GM18909 (cell line): ENCODE results near the gene NFATC1.

Experiments
- ATAC-seq: cut with Tn5 transposase; IDR thresholded peaks from one replicate; pipeline ENCODE4 v1.9.1; 2021; ENCODE audit warnings: mild to moderate bottlenecking; ENCODE audit not compliant: unreplicated experiment, poor library complexity

Gene NFATC1

DNA sequence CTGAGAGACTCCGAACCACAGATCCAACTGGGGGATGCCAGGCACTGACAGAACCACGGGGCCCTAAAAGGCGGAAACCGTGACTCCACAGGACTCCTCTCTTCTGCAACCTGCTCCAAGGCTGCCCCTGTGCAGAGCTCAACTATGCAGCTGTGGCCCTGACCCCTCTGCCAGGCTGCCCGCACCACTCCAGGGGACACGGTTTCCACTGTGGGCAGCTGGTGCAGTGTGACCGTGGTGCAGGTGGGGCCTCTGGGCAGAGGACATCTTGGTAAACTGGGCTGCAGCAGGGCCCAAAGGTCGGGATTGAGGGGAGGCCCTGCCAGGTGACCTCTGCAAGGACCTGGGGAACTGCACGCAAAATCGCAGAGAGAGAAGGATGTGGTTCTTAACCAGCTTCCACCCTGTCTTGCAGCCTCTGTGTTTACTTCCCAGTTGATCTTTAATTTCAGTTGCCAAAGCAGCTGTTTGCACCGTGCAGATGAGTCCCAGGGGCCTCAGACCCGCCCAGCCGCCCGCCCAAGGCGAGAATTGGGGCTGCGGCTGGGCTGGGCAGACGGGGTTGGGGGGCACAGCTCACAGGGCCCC is 179.3 kb downstream of the NFATC1 start:
- no peak for ATAC-seq

DNA sequence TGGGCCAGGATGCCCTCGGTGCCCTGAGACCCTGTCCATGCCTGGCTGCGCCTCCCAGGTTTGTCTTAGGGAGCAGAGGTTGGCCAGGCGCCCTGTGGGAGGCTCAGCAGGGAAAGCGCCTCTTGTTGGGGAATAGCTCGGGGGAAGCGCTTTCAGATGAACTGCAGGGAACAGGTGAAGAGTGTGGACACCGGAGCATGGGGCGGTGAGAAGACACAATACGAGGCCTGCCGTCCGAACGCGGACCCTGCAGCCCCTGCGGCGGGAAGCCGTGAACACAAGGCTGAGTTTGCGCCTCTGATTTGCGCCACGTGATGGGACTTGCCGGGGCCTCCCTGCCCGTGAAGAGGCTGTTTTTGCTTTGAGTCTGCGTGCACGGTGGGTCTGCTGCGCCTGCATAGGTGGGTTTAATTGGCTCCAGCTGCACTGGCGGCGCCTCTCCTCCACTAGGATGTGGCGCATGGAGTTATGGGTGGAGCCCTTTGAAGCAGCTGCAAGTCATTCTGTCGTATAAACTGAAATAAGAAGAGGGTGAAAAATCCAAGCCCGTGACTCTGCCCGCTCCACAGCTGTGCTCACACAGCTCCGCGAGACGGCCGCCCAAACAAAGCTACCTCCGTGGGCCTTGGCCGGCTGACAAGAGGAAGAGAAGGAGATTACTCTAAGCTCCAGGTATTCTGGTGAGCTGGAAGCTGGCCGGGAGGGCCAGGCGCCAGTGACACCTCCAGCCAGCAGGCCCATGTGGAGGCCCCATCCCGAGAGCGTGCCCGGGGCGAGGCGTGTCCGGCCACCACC is 180.4 kb downstream of the NFATC1 start:
- no peak for ATAC-seq

DNA sequence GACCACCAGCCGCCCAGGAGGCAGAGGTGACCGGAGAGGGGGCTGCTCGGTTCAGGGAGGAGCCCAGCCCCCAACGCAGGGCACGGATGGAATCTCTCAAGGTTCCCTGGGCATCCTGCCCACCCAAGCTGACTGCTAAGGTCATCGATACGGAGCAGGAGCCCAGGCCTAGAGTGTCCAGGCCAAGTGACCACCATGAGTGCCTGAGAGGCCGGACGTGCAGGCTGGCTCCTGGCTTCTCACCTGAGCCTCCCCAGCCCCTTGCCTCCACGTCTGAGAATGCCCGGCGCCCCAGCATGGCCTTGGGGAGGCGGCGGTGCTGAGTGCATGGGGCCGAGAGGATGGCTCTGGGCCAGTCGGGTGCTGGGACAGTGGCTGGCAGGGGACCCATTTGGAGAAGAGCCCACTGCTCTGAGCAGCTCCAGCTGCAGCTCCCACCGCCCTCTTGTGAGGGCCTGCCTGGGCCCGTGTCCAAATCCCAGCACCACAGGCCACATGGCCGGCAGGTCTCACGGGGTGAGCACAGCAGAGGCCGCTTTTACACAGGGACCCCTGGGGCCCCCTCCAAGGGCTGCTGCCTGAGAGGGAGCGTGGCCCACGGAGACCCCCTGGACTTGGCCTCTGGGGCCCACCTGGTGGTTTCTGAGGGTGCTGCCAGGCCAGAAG is 181.1 kb downstream of the NFATC1 start:
- ATAC-seq, result no peak

- ATAC-seq, result no peak
These were observed 182.0 kb downstream of the NFATC1 start for GRCh38 chr18:79577451-79578395.

DNA sequence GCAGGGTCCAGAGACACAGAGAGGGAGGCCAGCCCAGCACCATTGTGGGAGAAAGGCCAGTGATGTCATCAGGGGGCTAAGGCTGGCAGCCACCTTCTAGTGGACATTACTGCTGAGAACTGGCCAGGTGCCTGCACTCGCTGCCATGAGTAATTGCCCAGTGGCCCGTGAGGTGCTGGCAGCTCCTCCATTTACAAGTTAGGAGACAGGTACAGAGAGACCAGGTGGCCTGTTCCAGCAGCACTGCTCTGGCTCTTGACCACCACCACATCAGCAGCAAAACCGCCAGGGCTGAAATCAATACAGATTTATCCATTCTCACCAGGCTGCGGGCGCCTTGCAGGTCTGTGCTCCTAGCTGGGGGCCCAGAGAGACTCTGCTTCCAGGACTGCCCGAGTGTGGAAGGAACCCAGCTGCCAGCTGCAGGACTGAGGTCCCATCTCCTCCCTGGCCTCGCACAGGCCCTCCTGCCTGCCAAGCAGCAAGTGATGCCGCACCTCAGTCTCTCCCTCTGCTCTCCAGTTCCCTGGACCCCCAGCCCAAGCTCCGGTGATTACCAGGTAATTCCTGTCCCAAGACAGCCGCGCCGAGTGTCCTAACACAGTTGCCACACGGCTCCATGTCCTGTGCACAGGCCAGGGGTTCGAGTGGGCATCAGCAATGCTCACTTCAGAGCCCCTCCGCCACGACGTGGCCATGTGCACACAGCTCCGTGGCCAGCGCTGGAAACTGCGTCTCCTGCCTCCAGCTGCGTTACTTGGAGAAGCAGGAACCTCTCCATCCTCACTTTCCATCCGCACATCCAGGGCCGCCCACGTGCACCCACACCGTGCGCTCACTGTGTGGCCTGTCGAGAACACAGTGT is 182.9 kb downstream of the NFATC1 start:
- ATAC-seq, result no peak
